ENCODE measurements around the gene SNUPN. TPM values are rescaled to one million over a fixed set of nuclear protein-coding genes. Genes with fewer than 3 reads are reported as not detected.

The SNUPN gene
- total RNA-seq, 1 experiment from 2014 or later, result 28.9 TPM

DNA sequence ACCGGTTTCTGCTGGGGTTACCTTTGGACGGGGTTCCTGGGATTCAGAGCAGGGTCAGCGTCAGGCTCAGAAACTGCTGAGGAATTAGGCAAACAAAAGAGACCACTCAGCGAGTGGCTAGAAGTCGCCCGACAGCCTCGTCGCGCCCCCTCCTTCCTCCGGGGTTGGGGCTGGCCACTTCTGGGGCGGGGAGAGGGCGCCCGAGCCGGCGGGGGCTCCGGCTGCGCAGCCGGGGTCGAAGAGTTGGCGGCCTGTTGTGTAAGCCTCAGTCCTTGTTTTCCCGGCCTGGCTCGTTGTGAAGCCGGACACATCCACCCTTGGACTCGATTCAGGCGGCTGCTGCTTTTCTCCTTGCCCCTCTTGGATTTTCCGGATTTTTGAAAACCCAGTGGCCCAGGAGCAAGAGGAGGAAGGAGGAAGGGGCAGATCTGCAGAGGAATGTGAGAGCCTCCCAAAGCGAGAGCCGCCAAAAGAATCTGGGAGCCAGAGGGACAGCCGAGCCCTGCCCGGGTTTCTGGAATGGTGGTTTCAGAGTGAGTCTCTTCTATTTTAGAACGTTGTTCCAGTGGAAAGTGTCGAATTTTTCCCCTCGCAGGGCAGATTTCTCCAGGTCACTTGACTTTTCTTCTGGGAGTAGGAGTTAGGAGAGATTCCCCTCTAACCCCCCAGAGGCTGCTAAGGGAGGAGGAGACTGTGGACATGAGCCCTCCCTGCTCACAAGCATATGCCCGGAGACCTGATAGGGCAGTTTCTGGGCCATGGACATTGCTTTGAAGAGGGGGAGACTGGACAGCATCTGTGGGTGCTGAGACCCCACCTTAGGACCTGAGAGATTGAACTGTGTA lies 22.9 kb upstream of the SNUPN start:
- CTCF ChIA-PET, result interaction anchor here (0.6 to 2.5 kb wide), 7 partner anchors 18 to 654 kb away, joined by 3 to 15 read pairs (median 4); partner anchors contain the start of gene SNUPN
- POLR2A ChIA-PET, result interaction anchor here (0.7 to 8.2 kb wide), 25 partner anchors 8 to 280 kb away, joined by 3 to 120 read pairs (median 9); partner anchors contain the start of genes IMP3, MAN2C1, PTPN9 and SIN3A

DNA sequence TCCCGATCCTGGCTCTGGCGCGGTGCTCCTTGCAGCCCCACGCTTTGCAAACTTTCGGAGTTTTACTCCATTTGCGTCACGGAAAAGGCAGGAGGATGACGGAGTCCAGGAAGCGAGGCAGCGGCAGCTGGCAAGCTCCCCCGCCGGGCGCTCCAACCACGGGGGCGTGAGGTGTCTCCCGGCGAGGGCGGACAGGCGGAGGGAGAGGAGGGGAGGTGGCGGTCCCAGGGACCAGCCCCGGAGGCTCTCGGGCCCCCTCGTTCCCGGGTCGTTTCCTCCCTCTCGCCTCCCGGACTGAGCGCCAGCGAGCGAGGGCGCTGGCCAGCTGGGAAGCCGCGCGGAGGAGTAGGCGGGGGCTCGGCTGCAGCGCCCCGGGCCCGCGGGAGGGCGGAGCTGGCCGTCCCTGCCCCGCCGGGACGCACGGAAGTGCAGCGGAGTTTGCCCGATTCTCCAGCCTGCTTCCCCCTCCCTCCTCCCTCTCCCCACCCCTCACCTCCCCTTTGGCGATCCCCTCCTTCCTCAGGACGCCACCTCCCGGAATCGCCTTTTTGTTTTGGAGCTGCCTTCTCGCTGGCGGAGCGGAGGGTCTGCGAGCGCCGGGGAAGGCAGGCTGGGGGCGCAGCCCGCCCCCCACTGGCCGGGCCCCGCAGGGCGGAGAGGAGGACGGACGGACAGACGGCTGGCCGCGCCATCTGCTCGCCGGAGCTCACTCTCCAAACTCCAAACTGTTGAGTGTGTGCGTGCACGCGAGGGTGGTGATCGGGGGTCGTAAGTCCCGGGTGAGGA lies 22.0 kb upstream of the SNUPN start, which contains the start of gene SNX33:
Gene SNX33 (plus strand): TSS at position 543 of the 786 bp plus-strand sequence. CDS start 1,191 bp downstream, outside the sequence.
- no TSS peak for BruUV-seq (replicated peaks)
- TF ChIP-seq, protein P1, sequence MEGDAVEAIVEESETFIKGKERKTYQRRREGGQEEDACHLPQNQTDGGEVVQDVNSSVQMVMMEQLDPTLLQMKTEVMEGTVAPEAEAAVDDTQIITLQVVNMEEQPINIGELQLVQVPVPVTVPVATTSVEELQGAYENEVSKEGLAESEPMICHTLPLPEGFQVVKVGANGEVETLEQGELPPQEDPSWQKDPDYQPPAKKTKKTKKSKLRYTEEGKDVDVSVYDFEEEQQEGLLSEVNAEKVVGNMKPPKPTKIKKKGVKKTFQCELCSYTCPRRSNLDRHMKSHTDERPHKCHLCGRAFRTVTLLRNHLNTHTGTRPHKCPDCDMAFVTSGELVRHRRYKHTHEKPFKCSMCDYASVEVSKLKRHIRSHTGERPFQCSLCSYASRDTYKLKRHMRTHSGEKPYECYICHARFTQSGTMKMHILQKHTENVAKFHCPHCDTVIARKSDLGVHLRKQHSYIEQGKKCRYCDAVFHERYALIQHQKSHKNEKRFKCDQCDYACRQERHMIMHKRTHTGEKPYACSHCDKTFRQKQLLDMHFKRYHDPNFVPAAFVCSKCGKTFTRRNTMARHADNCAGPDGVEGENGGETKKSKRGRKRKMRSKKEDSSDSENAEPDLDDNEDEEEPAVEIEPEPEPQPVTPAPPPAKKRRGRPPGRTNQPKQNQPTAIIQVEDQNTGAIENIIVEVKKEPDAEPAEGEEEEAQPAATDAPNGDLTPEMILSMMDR (IDR thresholded peaks at IDR 0.05; ENCODE audit: unreplicated experiment), result peak; percentile 48
- POLR2A ChIA-PET, result interaction anchor here (0.7 to 8.2 kb wide), 26 partner anchors 9 to 279 kb away, joined by 3 to 120 read pairs (median 6); partner anchors contain the start of genes IMP3, MAN2C1, PTPN9 and SIN3A
- Mint-ChIP-seq H3K4me3 (ENCODE audit: unreplicated experiment) (peak within 1 kb of the TSS; percentile 87), H3K27ac (ENCODE audit: low read depth, unreplicated experiment) (peak within 1 kb of the TSS; percentile 78), H3K36me3 (ENCODE audit: insufficient read depth, unreplicated experiment) (peaks cover 23% of the 10 kb centered on the region), H3K27me3 (ENCODE audit: insufficient read depth, unreplicated experiment) (no peaks in the 10 kb centered on the region), H3K9me3 (ENCODE audit: unreplicated experiment) (no peaks in the 10 kb centered on the region), H3K4me1 (ENCODE audit: insufficient read depth, unreplicated experiment) (peaks cover 47% of the 10 kb centered on the region)
- DNase-seq (ENCODE audit: unreplicated experiment), result peak; percentile 77
- intact Hi-C loops (cut with micrococcal nuclease), result loop anchor here (2.0 to 10.0 kb wide), 2 partner anchors 35 to 73 kb away; partner anchors contain the start of gene PTPN9
- CTCF ChIA-PET, result interaction anchor here (0.6 to 2.5 kb wide), 13 partner anchors 11 to 653 kb away, joined by 3 to 15 read pairs (median 4); partner anchors contain the start of gene SNUPN

More for the DNA sequence above, 22.9 kb upstream of the SNUPN start:
- Mint-ChIP-seq H3K27me3 (ENCODE audit: insufficient read depth, unreplicated experiment) (no peaks in the 10 kb centered on the region), H3K4me1 (ENCODE audit: insufficient read depth, unreplicated experiment) (peaks cover 55% of the 10 kb centered on the region), H3K27ac (ENCODE audit: low read depth, unreplicated experiment) (peak overlapping the region; percentile 54), H3K9me3 (ENCODE audit: unreplicated experiment) (no peaks in the 10 kb centered on the region), H3K4me3 (ENCODE audit: unreplicated experiment) (peak overlapping the region; percentile 87), H3K36me3 (ENCODE audit: insufficient read depth, unreplicated experiment) (peaks cover 28% of the 10 kb centered on the region)
- DNase-seq (ENCODE audit: unreplicated experiment), result peak; percentile 46
- TSS peak; percentile 50 for BruUV-seq (replicated peaks)
- intact Hi-C loops (cut with micrococcal nuclease), result loop anchor here (2.0 to 10.0 kb wide), 2 partner anchors 34 to 74 kb away; partner anchors contain the start of gene PTPN9
- TF ChIP-seq, protein P1 (IDR thresholded peaks at IDR 0.05; ENCODE audit: unreplicated experiment), result no peak

DNA sequence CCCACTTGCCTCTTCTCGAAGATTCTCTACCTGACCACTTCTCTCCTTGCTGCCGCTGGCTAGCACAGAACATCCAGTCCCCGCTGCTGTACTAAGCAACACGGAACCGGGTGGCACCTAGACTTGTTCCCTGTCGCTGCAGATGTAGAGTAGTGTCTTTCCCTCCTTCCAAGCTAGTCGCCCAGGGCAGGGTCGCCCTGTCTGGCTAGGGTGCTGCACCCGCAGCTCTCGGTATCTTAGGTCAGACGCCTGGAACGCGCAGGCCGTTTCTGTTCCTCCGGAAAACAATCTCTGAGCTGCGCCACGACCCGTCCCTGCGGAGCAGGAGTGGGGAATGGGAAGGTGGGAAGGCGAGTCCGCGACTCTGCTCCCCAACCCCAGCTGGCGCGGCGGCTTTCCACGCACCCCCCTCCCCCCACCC lies 21.4 kb upstream of the SNUPN start:
- no peaks in the 10 kb centered on the region for H3K27me3 Mint-ChIP-seq (ENCODE audit: insufficient read depth, unreplicated experiment)
- ChIA-PET CTCF (interaction anchor here (0.7 to 2.5 kb wide), 13 partner anchors 11 to 281 kb away, joined by 3 to 15 read pairs (median 4); partner anchors contain the start of gene SNUPN), POLR2A (interaction anchor here (0.8 to 8.2 kb wide), 21 partner anchors 8 to 278 kb away, joined by 3 to 120 read pairs (median 12); partner anchors contain the start of genes IMP3, MAN2C1, PTPN9 and SIN3A)
- intact Hi-C loops (cut with micrococcal nuclease), result loop anchor here (10.0 kb wide), 1 partner anchor 72 kb away; the partner anchor contains the start of gene PTPN9
- peak overlapping the region; percentile 87 for H3K4me3 Mint-ChIP-seq (ENCODE audit: unreplicated experiment)
- TF ChIP-seq, protein P1 (IDR thresholded peaks at IDR 0.05; ENCODE audit: unreplicated experiment), result no peak
- peaks cover 44% of the 10 kb centered on the region for H3K4me1 Mint-ChIP-seq (ENCODE audit: insufficient read depth, unreplicated experiment)
- TSS peak; percentile 67 for BruUV-seq (replicated peaks)
- DNase-seq (ENCODE audit: unreplicated experiment), result peak; percentile 25
- H3K27ac Mint-ChIP-seq (ENCODE audit: low read depth, unreplicated experiment), result peak overlapping the region; percentile 78
- peaks cover 20% of the 10 kb centered on the region for H3K36me3 Mint-ChIP-seq (ENCODE audit: insufficient read depth, unreplicated experiment)
- H3K9me3 Mint-ChIP-seq (ENCODE audit: unreplicated experiment), result no peaks in the 10 kb centered on the region

All from MCF 10A (cell line).